ENCODE results near the gene ZNF507. TPM values are rescaled to one million over a fixed set of nuclear protein-coding genes. Genes with fewer than 3 reads are reported as not detected.

The ZNF507 gene
- total RNA-seq, 4 donors from 2014 or later: 10.5 to 37.4 (median 28.2) TPM

- Histone ChIP-seq H3K4me3 (no peak overlapping the region), H3K9me3 (no peaks in the 10 kb centered on the region), H3K27me3 (no peaks in the 10 kb centered on the region), H3K27ac (no peak overlapping the region), H3K4me1 (no peaks in the 10 kb centered on the region), H3K36me3 (no peaks in the 10 kb centered on the region)
- intact Hi-C loops (cut with DNase I; ENCODE audit: low total_unique reads): no loop called here
- DNase-seq: peak; percentile 22 to 30
- TF ChIP-seq POLR2A (IDR thresholded peaks at IDR 0.05): no peak
- TF ChIP-seq CTCF (IDR thresholded peaks at IDR 0.05): peak; percentile 15 to 38 (median 34)
Measured at GRCh38 chr19:32339988-32340874, 5.2 kb upstream of the ZNF507 start.

- H3K4me3 ChIP-seq: no peak overlapping the region
- H3K4me1 ChIP-seq: peaks cover 0 to 8% of the 10 kb centered on the region in 2 donors
- H3K27me3 ChIP-seq: no peaks in the 10 kb centered on the region
- TF ChIP-seq CTCF (IDR thresholded peaks at IDR 0.05): no peak
- no peak for TF ChIP-seq POLR2A (IDR thresholded peaks at IDR 0.05)
- no peak overlapping the region for H3K27ac ChIP-seq
- H3K9me3 ChIP-seq: no peaks in the 10 kb centered on the region
- no peaks in the 10 kb centered on the region for H3K36me3 ChIP-seq
- no peak for DNase-seq
- intact Hi-C loops (cut with DNase I; ENCODE audit: low total_unique reads): no loop called here
Measured at GRCh38 chr19:32342695-32343094, 2.7 kb upstream of the ZNF507 start.

GRCh38 chr19:32343550-32344262 is 1.7 kb upstream of the ZNF507 start:
- intact Hi-C loops (cut with DNase I; ENCODE audit: low total_unique reads): no loop called here
- H3K4me1 ChIP-seq: peaks cover 0 to 11% of the 10 kb centered on the region in 2 donors
- DNase-seq: no peak
- no peaks in the 10 kb centered on the region for H3K36me3 ChIP-seq
- TF ChIP-seq CTCF (IDR thresholded peaks at IDR 0.05): no peak
- no peak for TF ChIP-seq POLR2A (IDR thresholded peaks at IDR 0.05)
- H3K27me3 ChIP-seq: no peaks in the 10 kb centered on the region
- H3K27ac ChIP-seq: no peak overlapping the region
- H3K4me3 ChIP-seq: no peak overlapping the region
- H3K9me3 ChIP-seq: no peaks in the 10 kb centered on the region

- intact Hi-C loops (cut with DNase I; ENCODE audit: low total_unique reads): no loop called here
- H3K27me3 ChIP-seq: no peaks in the 10 kb centered on the region
- H3K4me1 ChIP-seq: peaks cover 0 to 11% of the 10 kb centered on the region in 2 donors
- peak overlapping the region; percentile 90 for H3K4me3 ChIP-seq
- DNase-seq: no peak
- no peak overlapping the region for H3K27ac ChIP-seq
- H3K36me3 ChIP-seq: no peaks in the 10 kb centered on the region
- no peaks in the 10 kb centered on the region for H3K9me3 ChIP-seq
- TF ChIP-seq CTCF (IDR thresholded peaks at IDR 0.05): no peak
- no peak for TF ChIP-seq POLR2A (IDR thresholded peaks at IDR 0.05)
Measured at GRCh38 chr19:32346901-32347300, 1.5 kb downstream of the ZNF507 start.

GRCh38 chr19:32347573-32347972 is 2.2 kb downstream of the ZNF507 start:
- DNase-seq: no peak
- intact Hi-C loops (cut with DNase I; ENCODE audit: low total_unique reads): no loop called here
- no peak for TF ChIP-seq POLR2A (IDR thresholded peaks at IDR 0.05)
- TF ChIP-seq CTCF (IDR thresholded peaks at IDR 0.05): no peak
- Histone ChIP-seq H3K4me1 (peaks cover 0 to 11% of the 10 kb centered on the region in 2 donors), H3K27ac (no peak overlapping the region), H3K36me3 (no peaks in the 10 kb centered on the region), H3K9me3 (no peaks in the 10 kb centered on the region), H3K4me3 (no peak overlapping the region), H3K27me3 (no peaks in the 10 kb centered on the region)
